ENCODE data around the gene LRRTM4. TPM values are rescaled to one million over a fixed set of nuclear protein-coding genes. Genes with fewer than 3 reads are reported as not detected.

Gene LRRTM4
- total RNA-seq, 4 donors from 2014 or later = 0.09 to 1.1 (median 0.61) TPM

DNA sequence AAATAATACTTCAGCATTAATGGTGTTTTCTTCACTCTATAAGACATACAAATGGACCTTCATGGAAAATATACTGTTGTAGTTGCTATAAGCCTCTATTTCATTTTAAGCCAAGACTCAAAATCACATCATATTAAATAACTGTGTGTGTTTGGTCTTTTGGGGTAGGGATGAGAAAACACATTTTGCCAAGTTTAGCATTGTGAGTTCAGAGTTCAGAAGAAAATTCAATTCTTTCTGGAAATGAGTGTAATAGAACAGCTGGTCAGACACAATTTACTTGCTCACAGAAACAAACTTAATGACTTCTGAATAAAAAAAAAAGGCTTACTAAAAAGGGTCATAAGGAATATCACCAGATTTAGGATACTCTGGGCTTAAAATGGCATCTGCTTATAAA is 149.5 kb downstream of the LRRTM4 start:
- Histone ChIP-seq H3K27me3 (no peaks in the 10 kb centered on the region), H3K4me3 (no peak overlapping the region), H3K27ac (no peak overlapping the region), H3K36me3 (no peaks in the 10 kb centered on the region), H3K9me3 (no peaks in the 10 kb centered on the region), H3K4me1 (no peaks in the 10 kb centered on the region)
- TF ChIP-seq, protein P1, sequence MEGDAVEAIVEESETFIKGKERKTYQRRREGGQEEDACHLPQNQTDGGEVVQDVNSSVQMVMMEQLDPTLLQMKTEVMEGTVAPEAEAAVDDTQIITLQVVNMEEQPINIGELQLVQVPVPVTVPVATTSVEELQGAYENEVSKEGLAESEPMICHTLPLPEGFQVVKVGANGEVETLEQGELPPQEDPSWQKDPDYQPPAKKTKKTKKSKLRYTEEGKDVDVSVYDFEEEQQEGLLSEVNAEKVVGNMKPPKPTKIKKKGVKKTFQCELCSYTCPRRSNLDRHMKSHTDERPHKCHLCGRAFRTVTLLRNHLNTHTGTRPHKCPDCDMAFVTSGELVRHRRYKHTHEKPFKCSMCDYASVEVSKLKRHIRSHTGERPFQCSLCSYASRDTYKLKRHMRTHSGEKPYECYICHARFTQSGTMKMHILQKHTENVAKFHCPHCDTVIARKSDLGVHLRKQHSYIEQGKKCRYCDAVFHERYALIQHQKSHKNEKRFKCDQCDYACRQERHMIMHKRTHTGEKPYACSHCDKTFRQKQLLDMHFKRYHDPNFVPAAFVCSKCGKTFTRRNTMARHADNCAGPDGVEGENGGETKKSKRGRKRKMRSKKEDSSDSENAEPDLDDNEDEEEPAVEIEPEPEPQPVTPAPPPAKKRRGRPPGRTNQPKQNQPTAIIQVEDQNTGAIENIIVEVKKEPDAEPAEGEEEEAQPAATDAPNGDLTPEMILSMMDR (IDR thresholded peaks at IDR 0.05 in 4 of 5, conservative IDR thresholded peaks at IDR 0.05 in 1 of 5) = no peak
- no peak for TF ChIP-seq POLR2A (IDR thresholded peaks at IDR 0.05)
- in situ Hi-C loops (cut with MboI; ENCODE audit: low sequenced_read_pairs in 4 of 4) = no loop called here
- DNase-seq (no peak), ATAC-seq (no peak)
- intact Hi-C loops (cut with DNase I; ENCODE audit: low total_unique reads) = no loop called here

DNA sequence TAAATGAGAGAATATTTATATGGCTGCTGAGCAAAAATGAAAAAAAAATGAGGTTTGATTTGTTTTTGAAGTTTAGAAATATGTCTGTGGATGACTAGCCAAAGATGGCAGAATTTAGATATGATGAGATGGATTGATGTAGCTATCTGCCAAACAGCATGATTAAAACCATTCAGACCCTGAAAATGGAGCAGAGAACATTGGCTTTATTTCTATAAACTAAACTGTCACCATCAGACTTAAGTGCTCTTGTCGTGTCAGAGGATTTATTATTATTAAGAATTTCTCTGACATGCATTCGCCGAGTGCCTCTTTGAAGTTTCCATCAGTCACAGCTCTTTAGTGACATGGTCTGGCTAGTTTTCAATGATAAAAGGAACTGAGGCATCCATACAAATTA is 151.7 kb downstream of the LRRTM4 start:
- Histone ChIP-seq H3K4me3 (no peak overlapping the region), H3K36me3 (no peaks in the 10 kb centered on the region), H3K9me3 (no peaks in the 10 kb centered on the region), H3K27ac (no peak overlapping the region), H3K27me3 (no peaks in the 10 kb centered on the region), H3K4me1 (no peaks in the 10 kb centered on the region)
- DNase-seq = no peak
- in situ Hi-C loops (cut with MboI; ENCODE audit: low sequenced_read_pairs in 4 of 4) (no loop called here), intact Hi-C loops (cut with DNase I; ENCODE audit: low total_unique reads) (no loop called here)
- ATAC-seq = no peak
- TF ChIP-seq, protein P1 (IDR thresholded peaks at IDR 0.05 in 4 of 5, conservative IDR thresholded peaks at IDR 0.05 in 1 of 5) = no peak
- TF ChIP-seq POLR2A (IDR thresholded peaks at IDR 0.05) = no peak

DNA sequence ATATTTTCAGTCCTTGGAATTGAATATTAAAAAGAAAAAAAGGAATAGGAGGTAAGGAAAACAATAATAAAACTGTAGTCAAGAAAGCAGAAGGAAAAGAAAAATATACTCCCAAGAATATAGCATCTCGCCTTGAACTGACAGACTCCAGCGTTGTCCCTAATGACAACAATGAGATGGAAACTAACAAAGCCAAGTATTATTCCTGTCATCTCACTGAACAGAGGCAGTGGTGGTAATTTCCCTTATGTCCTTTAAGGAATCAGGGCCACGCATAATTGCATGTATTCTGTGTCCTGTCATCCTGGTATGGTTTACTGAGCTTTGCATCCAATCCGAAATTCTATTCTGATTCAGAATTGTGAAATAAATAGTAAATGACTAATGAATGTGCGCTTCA is 158.9 kb downstream of the LRRTM4 start:
- TF ChIP-seq POLR2A (IDR thresholded peaks at IDR 0.05) = no peak
- TF ChIP-seq, protein P1 (IDR thresholded peaks at IDR 0.05 in 4 of 5, conservative IDR thresholded peaks at IDR 0.05 in 1 of 5) = no peak
- ATAC-seq (no peak), DNase-seq (no peak)
- H3K4me3 ChIP-seq = no peak overlapping the region
- no peaks in the 10 kb centered on the region for H3K9me3 ChIP-seq
- H3K36me3 ChIP-seq = no peaks in the 10 kb centered on the region
- in situ Hi-C loops (cut with MboI; ENCODE audit: low sequenced_read_pairs in 4 of 4) = no loop called here
- H3K4me1 ChIP-seq = no peaks in the 10 kb centered on the region
- no peak overlapping the region for H3K27ac ChIP-seq
- no peaks in the 10 kb centered on the region for H3K27me3 ChIP-seq
- intact Hi-C loops (cut with DNase I; ENCODE audit: low total_unique reads) = no loop called here

DNA sequence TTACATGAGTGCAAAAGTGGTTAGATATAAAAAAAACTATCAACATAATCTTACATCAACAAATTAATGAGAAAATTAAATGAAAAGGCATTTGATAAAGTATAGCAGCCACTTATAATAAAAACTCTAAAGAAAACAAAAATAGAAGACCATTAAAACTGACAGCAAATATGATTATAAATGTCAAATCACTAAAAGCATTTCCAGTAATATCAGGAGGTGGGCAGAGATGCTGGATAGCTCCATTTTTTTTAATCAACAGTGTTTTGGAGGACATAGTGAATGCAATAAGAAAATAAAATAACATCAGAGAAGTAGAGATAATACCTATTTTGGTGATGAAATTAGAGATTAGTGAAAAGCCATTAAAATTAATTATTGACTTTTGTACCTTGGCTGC is 173.4 kb downstream of the LRRTM4 start:
- intact Hi-C loops (cut with DNase I; ENCODE audit: low total_unique reads) = no loop called here
- no peak for DNase-seq
- ATAC-seq = no peak
- no peak for TF ChIP-seq POLR2A (IDR thresholded peaks at IDR 0.05)
- TF ChIP-seq, protein P1 (IDR thresholded peaks at IDR 0.05 in 4 of 5, conservative IDR thresholded peaks at IDR 0.05 in 1 of 5) = no peak
- H3K27me3 ChIP-seq = no peaks in the 10 kb centered on the region
- H3K4me1 ChIP-seq = no peaks in the 10 kb centered on the region
- no peaks in the 10 kb centered on the region for H3K9me3 ChIP-seq
- no peaks in the 10 kb centered on the region for H3K36me3 ChIP-seq
- H3K27ac ChIP-seq = no peak overlapping the region
- no peak overlapping the region for H3K4me3 ChIP-seq
- in situ Hi-C loops (cut with MboI; ENCODE audit: low sequenced_read_pairs in 4 of 4) = no loop called here

DNA sequence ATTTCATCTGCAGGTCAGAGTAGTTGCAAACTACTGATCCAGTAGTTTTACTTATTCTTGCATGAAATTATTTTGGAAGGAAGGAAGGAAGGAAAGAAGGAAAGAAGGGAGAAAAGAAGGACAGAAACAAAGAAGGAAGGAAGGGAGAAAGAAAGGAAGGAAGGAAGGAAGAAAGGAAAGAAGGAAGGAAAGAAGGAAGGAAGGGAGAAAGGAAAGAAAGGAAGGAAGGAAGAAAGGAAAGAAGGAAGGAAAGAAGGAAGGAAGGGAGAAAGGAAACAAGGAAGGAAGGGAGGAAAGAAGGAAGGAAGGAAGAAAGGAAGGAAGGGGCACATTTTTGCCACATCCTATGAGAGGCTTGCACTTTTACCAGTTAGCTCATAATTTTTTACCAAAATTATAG is 186.2 kb downstream of the LRRTM4 start:
- Histone ChIP-seq H3K4me3 (no peak overlapping the region), H3K27ac (no peak overlapping the region), H3K27me3 (no peaks in the 10 kb centered on the region), H3K4me1 (no peaks in the 10 kb centered on the region), H3K36me3 (no peaks in the 10 kb centered on the region), H3K9me3 (no peaks in the 10 kb centered on the region)
- ATAC-seq (no peak), DNase-seq (no peak)
- TF ChIP-seq POLR2A (IDR thresholded peaks at IDR 0.05) = no peak
- TF ChIP-seq, protein P1 (IDR thresholded peaks at IDR 0.05 in 4 of 5, conservative IDR thresholded peaks at IDR 0.05 in 1 of 5) = no peak
- in situ Hi-C loops (cut with MboI; ENCODE audit: low sequenced_read_pairs in 4 of 4) (no loop called here), intact Hi-C loops (cut with DNase I; ENCODE audit: low total_unique reads) (no loop called here)

All from gastrocnemius medialis (tissue), 4 donors.